WTC11 (cell line): ENCODE data around the gene HNF1A. TPM values are rescaled to one million over a fixed set of nuclear protein-coding genes. Genes with fewer than 3 reads are reported as not detected.

Experiments used
- ATAC-seq: fragments of 200-7000 bp; cut with Tn5 transposase; 2 replicates; pipeline ENCODE4 v1.10.0; 2021; ENCODE audit warnings: mild to moderate bottlenecking, moderate library complexity
- Bru-seq: library from RNA; stranded (reverse); fragments of 400-500 nt; gene quantifications from one replicate; lab custom pipeline; 2021; lab: Mats Ljungman, UMichigan
- CTCF ChIA-PET: fragments of 300-600 bp; sonication (Branson Sonifier 250); formaldehyde crosslinking; loops from one replicate; lab custom pipeline; 2021; ENCODE audit warnings: antibody characterized with exemption; lab: Charles Lee
- POLR2A ChIA-PET: fragments of 350-600 bp; sonication (Branson Sonifier 250); formaldehyde crosslinking; loops from one replicate; lab custom pipeline; 2021; ENCODE audit warnings: antibody characterized with exemption; lab: Charles Lee
- DNase-seq: peaks from one replicate; pipeline ENCODE4 v3.0.0; 2021; ENCODE audit warnings: low spot score
- H3K27ac Mint-ChIP-seq: 2 replicates; pipeline ENCODE4 v1.8.0; 2021; ENCODE audit warnings: mixed read lengths
- H3K27me3 Mint-ChIP-seq: 2 replicates; pipeline ENCODE4 v1.8.0; 2021; ENCODE audit warnings: low read depth, mild to moderate bottlenecking, moderate library complexity, mixed read lengths
- H3K36me3 Mint-ChIP-seq: 2 replicates; pipeline ENCODE4 v1.8.0; 2021; ENCODE audit warnings: mixed read lengths
- H3K4me1 Mint-ChIP-seq: 2 replicates; pipeline ENCODE4 v1.8.0; 2022; ENCODE audit warnings: mixed read lengths
- H3K4me3 Mint-ChIP-seq: 2 replicates; pipeline ENCODE4 v1.8.0; 2021; ENCODE audit warnings: mild to moderate bottlenecking, moderate library complexity, mixed read lengths
- H3K9me3 Mint-ChIP-seq: 2 replicates; pipeline ENCODE4 v1.8.0; 2021; ENCODE audit warnings: mixed read lengths
- ATF1 ChIP-seq: sonication (generic); formaldehyde crosslinking; IDR thresholded peaks from 2 replicates; pipeline ENCODE4 v1.8.1; 2023; ENCODE audit warnings: mild to moderate bottlenecking, moderate library complexity, missing genetic modification reagents
- CDX4 ChIP-seq: fragments of 250-450 bp; sonication (Bioruptor Pico); IDR thresholded peaks from 2 replicates; pipeline ENCODE4 v1.9.0; 2021; ENCODE audit warnings: moderate library complexity, mild to moderate bottlenecking, inconsistent platforms, borderline replicate concordance
- CREM ChIP-seq: sonication (generic); formaldehyde crosslinking; IDR thresholded peaks from 2 replicates; pipeline ENCODE4 v1.8.1; 2022; ENCODE audit warnings: mild to moderate bottlenecking, missing genetic modification reagents, moderate library complexity
- E2F4 ChIP-seq: sonication (generic); formaldehyde crosslinking; IDR thresholded peaks from 2 replicates; pipeline ENCODE4 v1.8.1; 2022; ENCODE audit warnings: low read depth, mild to moderate bottlenecking, moderate library complexity, missing genetic modification reagents, borderline replicate concordance
- ELF4 ChIP-seq: sonication (generic); formaldehyde crosslinking; IDR thresholded peaks from 2 replicates; pipeline ENCODE4 v1.8.1; 2022; ENCODE audit warnings: low read depth, mild to moderate bottlenecking, moderate library complexity, missing genetic modification reagents
- ESRRA ChIP-seq: sonication (generic); formaldehyde crosslinking; IDR thresholded peaks from 2 replicates; pipeline ENCODE4 v1.8.1; 2022; ENCODE audit warnings: mild to moderate bottlenecking, missing genetic modification reagents, borderline replicate concordance
- FOXP1 ChIP-seq: sonication (generic); formaldehyde crosslinking; IDR thresholded peaks from 2 replicates; pipeline ENCODE4 v1.8.0; 2022; ENCODE audit warnings: missing genetic modification reagents, mild to moderate bottlenecking, moderate library complexity, borderline replicate concordance
- HMGA2 ChIP-seq: fragments of 250-450 bp; sonication (Bioruptor Pico); IDR thresholded peaks from 2 replicates; pipeline ENCODE4 v1.4.0; 2021; ENCODE audit warnings: mild to moderate bottlenecking, moderate library complexity
- JAZF1 ChIP-seq: fragments of 250-450 bp; sonication (Bioruptor Pico); IDR thresholded peaks from 2 replicates; pipeline ENCODE4 v1.9.0; 2021; ENCODE audit warnings: moderate library complexity, mild to moderate bottlenecking, inconsistent platforms
- NFYB ChIP-seq: sonication (generic); formaldehyde crosslinking; conservative IDR thresholded peaks from 2 replicates; pipeline ENCODE4 v1.8.0; 2022; ENCODE audit warnings: low read depth, missing genetic modification reagents
- OVOL2 ChIP-seq: fragments of 250-450 bp; sonication (Bioruptor Pico); IDR thresholded peaks from 2 replicates; pipeline ENCODE4 v1.9.0; 2021; ENCODE audit warnings: mild to moderate bottlenecking, borderline replicate concordance
- SP1 ChIP-seq: sonication (generic); formaldehyde crosslinking; conservative IDR thresholded peaks from 2 replicates; pipeline ENCODE4 v1.8.1; 2022; ENCODE audit warnings: missing genetic modification reagents
- USF2 ChIP-seq: sonication (generic); formaldehyde crosslinking; IDR thresholded peaks from 2 replicates; pipeline ENCODE4 v1.8.1; 2023; ENCODE audit warnings: mild to moderate bottlenecking, missing genetic modification reagents, moderate library complexity
- long read RNA-seq, 3 experiments: library from RNA in 1 of 3; library from capped mRNA in 1 of 3; library from polyadenylated mRNA in 1 of 3; unstranded in 2 of 3; stranded (forward) in 1 of 3; transcript quantifications; one replicate each; pipeline ENCODE4 v2.0.0, GENCODE V29; 2021
- total RNA-seq: library from RNA; stranded (reverse); gene quantifications from 3 replicates; pipeline ENCODE4 v1.2.3, GENCODE V29; 2021
- TF ChIP-seq, protein P1 (sequence below): sonication (generic); formaldehyde crosslinking; IDR thresholded peaks from 2 replicates; pipeline ENCODE4 v1.8.1; 2022; ENCODE audit warnings: missing genetic modification reagents, borderline replicate concordance
- TF ChIP-seq, protein P2 (sequence below): sonication (generic); formaldehyde crosslinking; IDR thresholded peaks from 2 replicates; pipeline ENCODE4 v1.8.1; 2022; ENCODE audit warnings: mild to moderate bottlenecking, missing genetic modification reagents, moderate library complexity, borderline replicate concordance
- TF ChIP-seq, protein P3 (sequence below): sonication (generic); formaldehyde crosslinking; IDR thresholded peaks from 2 replicates; pipeline ENCODE4 v1.8.1; 2023; ENCODE audit warnings: mild to moderate bottlenecking, missing genetic modification reagents, borderline replicate concordance

HNF1A gene, protein sequence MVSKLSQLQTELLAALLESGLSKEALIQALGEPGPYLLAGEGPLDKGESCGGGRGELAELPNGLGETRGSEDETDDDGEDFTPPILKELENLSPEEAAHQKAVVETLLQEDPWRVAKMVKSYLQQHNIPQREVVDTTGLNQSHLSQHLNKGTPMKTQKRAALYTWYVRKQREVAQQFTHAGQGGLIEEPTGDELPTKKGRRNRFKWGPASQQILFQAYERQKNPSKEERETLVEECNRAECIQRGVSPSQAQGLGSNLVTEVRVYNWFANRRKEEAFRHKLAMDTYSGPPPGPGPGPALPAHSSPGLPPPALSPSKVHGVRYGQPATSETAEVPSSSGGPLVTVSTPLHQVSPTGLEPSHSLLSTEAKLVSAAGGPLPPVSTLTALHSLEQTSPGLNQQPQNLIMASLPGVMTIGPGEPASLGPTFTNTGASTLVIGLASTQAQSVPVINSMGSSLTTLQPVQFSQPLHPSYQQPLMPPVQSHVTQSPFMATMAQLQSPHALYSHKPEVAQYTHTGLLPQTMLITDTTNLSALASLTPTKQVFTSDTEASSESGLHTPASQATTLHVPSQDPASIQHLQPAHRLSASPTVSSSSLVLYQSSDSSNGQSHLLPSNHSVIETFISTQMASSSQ
- total RNA-seq (not detected in 3 replicates), Bru-seq, nascent RNA (percentile 2 among the genes with signal in this experiment)
- long read RNA-seq, experiment 1: 0 reads
- long read RNA-seq, experiment 2: 0 reads
- long read RNA-seq, experiment 3, partial matches to known transcripts: 0 of 1 reads
- long read RNA-seq, experiment 3, other reads (novel, unspliced or antisense): 1 of 1 reads

DNA sequence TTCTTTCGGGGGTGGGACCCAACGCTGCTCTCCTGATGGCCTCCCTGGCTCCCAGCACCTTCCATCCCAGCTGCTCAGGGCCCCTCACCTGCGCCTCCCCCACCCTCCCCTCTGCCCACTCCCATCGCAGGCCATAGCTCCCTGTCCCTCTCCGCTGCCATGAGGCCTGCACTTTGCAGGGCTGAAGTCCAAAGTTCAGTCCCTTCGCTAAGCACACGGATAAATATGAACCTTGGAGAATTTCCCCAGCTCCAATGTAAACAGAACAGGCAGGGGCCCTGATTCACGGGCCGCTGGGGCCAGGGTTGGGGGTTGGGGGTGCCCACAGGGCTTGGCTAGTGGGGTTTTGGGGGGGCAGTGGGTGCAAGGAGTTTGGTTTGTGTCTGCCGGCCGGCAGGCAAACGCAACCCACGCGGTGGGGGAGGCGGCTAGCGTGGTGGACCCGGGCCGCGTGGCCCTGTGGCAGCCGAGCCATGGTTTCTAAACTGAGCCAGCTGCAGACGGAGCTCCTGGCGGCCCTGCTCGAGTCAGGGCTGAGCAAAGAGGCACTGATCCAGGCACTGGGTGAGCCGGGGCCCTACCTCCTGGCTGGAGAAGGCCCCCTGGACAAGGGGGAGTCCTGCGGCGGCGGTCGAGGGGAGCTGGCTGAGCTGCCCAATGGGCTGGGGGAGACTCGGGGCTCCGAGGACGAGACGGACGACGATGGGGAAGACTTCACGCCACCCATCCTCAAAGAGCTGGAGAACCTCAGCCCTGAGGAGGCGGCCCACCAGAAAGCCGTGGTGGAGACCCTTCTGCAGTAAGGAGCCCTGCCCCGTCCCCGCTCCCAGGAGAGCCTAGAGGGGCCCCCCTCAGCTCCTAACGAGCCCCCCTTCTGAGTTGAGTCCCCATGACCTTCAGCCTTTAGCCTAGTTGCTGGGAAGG is at the start of gene HNF1A:
Gene HNF1A, plus strand, starts transcription at position 248 of the 924 bp plus-strand sequence. Its CDS starts 226 bp downstream, at position 474.
- DNase-seq (no peak), ATAC-seq (peak; percentile 17; the same call in 1 of the 2 replicates)
- TF ChIP-seq NFYB (CRISPR knock-in tag) (no peak), ESRRA (CRISPR knock-in tag) (no peak), CREM (CRISPR knock-in tag) (no peak), HMGA2 (CRISPR knock-in tag) (no peak), E2F4 (CRISPR knock-in tag) (no peak), JAZF1 (CRISPR knock-in tag) (no peak), USF2 (CRISPR knock-in tag) (no peak), CDX4 (no peak), FOXP1 (CRISPR knock-in tag) (no peak)
- TF ChIP-seq, protein P1, sequence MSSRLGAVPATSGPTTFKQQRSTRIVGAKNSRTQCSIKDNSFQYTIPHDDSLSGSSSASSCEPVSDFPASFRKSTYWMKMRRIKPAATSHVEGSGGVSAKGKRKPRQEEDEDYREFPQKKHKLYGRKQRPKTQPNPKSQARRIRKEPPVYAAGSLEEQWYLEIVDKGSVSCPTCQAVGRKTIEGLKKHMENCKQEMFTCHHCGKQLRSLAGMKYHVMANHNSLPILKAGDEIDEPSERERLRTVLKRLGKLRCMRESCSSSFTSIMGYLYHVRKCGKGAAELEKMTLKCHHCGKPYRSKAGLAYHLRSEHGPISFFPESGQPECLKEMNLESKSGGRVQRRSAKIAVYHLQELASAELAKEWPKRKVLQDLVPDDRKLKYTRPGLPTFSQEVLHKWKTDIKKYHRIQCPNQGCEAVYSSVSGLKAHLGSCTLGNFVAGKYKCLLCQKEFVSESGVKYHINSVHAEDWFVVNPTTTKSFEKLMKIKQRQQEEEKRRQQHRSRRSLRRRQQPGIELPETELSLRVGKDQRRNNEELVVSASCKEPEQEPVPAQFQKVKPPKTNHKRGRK (CRISPR knock-in tag): no peak
- TF ChIP-seq, protein P2, sequence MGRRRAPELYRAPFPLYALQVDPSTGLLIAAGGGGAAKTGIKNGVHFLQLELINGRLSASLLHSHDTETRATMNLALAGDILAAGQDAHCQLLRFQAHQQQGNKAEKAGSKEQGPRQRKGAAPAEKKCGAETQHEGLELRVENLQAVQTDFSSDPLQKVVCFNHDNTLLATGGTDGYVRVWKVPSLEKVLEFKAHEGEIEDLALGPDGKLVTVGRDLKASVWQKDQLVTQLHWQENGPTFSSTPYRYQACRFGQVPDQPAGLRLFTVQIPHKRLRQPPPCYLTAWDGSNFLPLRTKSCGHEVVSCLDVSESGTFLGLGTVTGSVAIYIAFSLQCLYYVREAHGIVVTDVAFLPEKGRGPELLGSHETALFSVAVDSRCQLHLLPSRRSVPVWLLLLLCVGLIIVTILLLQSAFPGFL (CRISPR knock-in tag): no peak
- H3K9me3 Mint-ChIP-seq: no peaks in the 10 kb centered on the region
- POLR2A ChIA-PET: no interaction called here
- H3K27ac Mint-ChIP-seq: no peak within 1 kb of the TSS
- H3K27me3 Mint-ChIP-seq: no peaks in the 10 kb centered on the region
- CTCF ChIA-PET: interaction anchor here (0.6 to 4.6 kb wide), 6 partner anchors 23 to 419 kb away, joined by 3 to 35 read pairs (median 3); no protein-coding TSS in a partner anchor
- H3K4me1 Mint-ChIP-seq: peaks cover 11% of the 10 kb centered on the region
- no peaks in the 10 kb centered on the region for H3K36me3 Mint-ChIP-seq
- H3K4me3 Mint-ChIP-seq: no peak within 1 kb of the TSS

DNA sequence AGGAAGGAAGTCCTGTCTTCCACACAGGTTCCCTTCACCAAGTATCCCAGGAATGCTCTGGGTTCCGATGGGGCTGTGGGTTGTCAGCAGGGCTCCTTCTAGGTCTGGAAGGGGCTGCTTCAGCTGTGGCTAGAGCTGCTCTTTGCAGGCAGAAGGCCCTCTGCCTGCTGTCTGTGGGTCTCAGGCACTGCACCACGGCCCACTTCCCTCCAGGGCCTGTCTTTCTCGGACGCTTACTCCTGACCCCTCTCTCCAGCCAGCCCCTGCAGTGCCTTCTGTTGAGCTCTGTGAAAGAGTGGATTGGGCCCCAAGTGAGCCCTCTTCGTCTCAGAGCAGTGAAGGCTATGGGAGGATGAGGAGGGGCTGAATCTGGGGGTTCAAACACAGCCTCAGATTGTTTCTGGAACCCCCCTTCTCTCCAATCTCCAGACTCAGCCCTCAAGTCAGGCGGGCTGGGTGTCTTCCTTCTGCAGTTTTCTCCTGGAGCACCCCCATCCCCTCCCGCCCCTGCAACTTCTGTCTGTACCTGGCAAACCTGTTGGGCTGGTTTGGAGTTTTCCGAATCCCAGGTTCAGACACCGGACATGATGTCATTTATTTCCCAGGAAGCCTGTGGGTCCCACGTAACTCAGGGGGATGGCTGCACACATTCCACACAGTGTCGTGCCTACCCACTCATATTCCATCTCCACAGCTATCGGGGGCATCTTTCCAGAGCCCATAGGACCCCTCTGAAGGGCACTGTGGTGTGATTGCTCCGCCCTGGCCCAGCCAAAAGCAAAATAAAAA is 49.3 kb upstream of the HNF1A start:
- peak; percentile 77 for ATAC-seq
- no peaks in the 10 kb centered on the region for H3K9me3 Mint-ChIP-seq
- no peaks in the 10 kb centered on the region for H3K27me3 Mint-ChIP-seq
- peak overlapping the region; percentile 34; the same call in 1 of the 2 replicates for H3K4me3 Mint-ChIP-seq
- H3K4me1 Mint-ChIP-seq: peaks cover 35% of the 10 kb centered on the region
- DNase-seq: peak; percentile 64
- CTCF ChIA-PET: interaction anchor here (0.6 to 1.7 kb wide), 5 partner anchors 15 to 292 kb away, joined by 3 to 5 read pairs (median 3); no protein-coding TSS in a partner anchor
- no peaks in the 10 kb centered on the region for H3K36me3 Mint-ChIP-seq
- H3K27ac Mint-ChIP-seq: peak overlapping the region; percentile 74
- POLR2A ChIA-PET: no interaction called here
- TF ChIP-seq OVOL2 (CRISPR knock-in tag): no peak
- TF ChIP-seq ELF4 (CRISPR knock-in tag): no peak
- TF ChIP-seq E2F4 (CRISPR knock-in tag): no peak
- no peak for TF ChIP-seq ATF1 (CRISPR knock-in tag)
- TF ChIP-seq, protein P3, sequence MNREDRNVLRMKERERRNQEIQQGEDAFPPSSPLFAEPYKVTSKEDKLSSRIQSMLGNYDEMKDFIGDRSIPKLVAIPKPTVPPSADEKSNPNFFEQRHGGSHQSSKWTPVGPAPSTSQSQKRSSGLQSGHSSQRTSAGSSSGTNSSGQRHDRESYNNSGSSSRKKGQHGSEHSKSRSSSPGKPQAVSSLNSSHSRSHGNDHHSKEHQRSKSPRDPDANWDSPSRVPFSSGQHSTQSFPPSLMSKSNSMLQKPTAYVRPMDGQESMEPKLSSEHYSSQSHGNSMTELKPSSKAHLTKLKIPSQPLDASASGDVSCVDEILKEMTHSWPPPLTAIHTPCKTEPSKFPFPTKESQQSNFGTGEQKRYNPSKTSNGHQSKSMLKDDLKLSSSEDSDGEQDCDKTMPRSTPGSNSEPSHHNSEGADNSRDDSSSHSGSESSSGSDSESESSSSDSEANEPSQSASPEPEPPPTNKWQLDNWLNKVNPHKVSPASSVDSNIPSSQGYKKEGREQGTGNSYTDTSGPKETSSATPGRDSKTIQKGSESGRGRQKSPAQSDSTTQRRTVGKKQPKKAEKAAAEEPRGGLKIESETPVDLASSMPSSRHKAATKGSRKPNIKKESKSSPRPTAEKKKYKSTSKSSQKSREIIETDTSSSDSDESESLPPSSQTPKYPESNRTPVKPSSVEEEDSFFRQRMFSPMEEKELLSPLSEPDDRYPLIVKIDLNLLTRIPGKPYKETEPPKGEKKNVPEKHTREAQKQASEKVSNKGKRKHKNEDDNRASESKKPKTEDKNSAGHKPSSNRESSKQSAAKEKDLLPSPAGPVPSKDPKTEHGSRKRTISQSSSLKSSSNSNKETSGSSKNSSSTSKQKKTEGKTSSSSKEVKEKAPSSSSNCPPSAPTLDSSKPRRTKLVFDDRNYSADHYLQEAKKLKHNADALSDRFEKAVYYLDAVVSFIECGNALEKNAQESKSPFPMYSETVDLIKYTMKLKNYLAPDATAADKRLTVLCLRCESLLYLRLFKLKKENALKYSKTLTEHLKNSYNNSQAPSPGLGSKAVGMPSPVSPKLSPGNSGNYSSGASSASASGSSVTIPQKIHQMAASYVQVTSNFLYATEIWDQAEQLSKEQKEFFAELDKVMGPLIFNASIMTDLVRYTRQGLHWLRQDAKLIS: no peak
- no peak for TF ChIP-seq SP1 (CRISPR knock-in tag)
